Astrocyte (in vitro differentiated cells and primary cell): ENCODE measurements around the gene FBXW8.

Source experiments
- EZH2 ChIP-seq: IDR thresholded peaks from 2 replicates; pipeline ENCODE4 v1.6.1; 2012; ENCODE audit warnings: mild to moderate bottlenecking, low read length, inconsistent platforms; ENCODE audit not compliant: insufficient read depth
- TF ChIP-seq, protein P1 (sequence below): IDR thresholded peaks from 2 replicates; pipeline ENCODE4 v1.5.1; 2011; ENCODE audit warnings: low read depth, mild to moderate bottlenecking, inconsistent platforms, low read length, moderate library complexity; ENCODE audit not compliant: insufficient read depth

DNA sequence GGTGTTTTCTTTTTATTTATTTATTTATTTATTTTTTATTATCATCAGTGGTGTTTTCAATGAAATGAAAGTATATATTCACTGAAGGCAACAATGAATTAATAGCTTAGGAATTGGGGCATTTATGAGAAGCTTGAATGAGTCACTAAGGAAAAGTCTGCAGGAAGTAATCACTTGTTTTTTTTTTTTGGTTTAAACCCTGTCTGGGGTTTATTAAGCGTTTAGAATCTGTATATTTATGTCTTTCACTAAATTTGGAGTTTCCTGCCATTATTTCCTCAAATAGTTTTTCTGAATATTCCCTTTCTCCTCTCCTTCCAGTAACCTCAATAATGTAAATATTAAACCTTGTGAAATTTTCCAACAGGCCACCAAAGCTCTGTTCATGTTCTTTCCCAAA is 103.0 kb downstream of the FBXW8 start:
- TF ChIP-seq, protein P1, sequence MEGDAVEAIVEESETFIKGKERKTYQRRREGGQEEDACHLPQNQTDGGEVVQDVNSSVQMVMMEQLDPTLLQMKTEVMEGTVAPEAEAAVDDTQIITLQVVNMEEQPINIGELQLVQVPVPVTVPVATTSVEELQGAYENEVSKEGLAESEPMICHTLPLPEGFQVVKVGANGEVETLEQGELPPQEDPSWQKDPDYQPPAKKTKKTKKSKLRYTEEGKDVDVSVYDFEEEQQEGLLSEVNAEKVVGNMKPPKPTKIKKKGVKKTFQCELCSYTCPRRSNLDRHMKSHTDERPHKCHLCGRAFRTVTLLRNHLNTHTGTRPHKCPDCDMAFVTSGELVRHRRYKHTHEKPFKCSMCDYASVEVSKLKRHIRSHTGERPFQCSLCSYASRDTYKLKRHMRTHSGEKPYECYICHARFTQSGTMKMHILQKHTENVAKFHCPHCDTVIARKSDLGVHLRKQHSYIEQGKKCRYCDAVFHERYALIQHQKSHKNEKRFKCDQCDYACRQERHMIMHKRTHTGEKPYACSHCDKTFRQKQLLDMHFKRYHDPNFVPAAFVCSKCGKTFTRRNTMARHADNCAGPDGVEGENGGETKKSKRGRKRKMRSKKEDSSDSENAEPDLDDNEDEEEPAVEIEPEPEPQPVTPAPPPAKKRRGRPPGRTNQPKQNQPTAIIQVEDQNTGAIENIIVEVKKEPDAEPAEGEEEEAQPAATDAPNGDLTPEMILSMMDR, result no peak
- TF ChIP-seq EZH2, result no peak
